GM18505 (cell line): ENCODE data around the gene CPPED1.
"Not testable (repeated sequence)": the region's sequence is repeated elsewhere in the genome, so short reads cannot be mapped to it uniquely, and the experiment has no call there.

ENCODE experiments used
- ATAC-seq: cut with Tn5 transposase; IDR thresholded peaks from one replicate; pipeline ENCODE4 v1.9.1; 2021; ENCODE audit not compliant: unreplicated experiment
- POLR2A ChIP-seq: IDR thresholded peaks from 4 replicates; pipeline ENCODE4 v1.6.1; 2011; ENCODE audit warnings: borderline replicate concordance; ENCODE audit not compliant: insufficient read depth, insufficient read length; ENCODE audit errors: extremely low read depth

The CPPED1 gene

DNA sequence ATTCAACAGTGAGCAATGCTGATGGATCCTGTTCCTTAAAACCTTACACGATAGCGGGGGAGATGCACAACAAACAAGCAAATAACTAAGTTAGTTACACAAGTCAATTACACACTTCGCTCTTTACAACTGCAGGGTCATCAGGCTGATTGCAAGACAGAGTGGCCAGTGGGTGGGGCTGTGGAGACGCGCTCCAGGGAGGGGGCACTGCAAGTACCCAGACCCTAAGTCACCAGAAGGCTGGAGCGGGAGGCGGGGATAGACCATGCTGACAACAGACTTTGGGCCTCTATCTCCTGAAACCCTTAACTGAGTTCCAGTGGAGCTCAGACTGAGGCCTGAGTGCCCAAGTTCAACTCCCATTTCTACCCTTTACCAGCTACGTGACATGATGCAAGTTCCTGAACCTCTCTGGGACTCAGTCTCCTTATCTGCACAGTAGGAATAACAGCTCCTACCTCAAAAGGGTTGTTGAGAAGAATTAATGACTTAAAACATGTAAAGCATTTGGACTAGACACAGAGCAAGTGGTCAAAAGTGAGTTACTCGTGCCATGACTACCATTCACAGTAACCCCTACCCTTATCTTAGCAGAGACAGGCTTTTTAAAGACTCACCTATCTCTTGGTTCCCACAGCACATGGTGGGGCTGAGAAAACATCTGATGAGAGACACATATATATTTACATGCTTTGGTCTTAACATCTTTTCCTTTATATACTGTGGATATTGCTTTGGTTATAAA lies 10.4 kb downstream of the CPPED1 start:
- TF ChIP-seq POLR2A: no peak
- no peak for ATAC-seq

DNA sequence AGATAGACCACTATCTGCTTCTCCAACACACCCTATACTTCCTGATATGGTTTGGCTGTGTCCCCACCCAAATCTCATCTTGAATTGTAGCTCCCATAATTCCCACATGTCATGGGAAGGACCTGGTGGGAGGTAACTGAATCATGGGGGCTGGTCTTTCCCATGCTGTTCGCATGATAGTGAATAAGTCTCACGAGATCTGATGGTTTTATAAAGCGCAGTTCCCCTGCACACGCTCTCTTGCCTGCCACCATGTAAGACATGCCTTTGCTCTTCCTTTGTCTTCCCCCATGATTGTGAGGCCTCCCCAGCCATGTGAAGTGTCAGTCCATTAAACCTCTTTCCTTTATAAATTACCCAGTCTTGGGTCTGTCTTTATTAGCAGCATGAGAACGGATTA lies 11.2 kb downstream of the CPPED1 start:
- ATAC-seq: not testable (repeated sequence)

DNA sequence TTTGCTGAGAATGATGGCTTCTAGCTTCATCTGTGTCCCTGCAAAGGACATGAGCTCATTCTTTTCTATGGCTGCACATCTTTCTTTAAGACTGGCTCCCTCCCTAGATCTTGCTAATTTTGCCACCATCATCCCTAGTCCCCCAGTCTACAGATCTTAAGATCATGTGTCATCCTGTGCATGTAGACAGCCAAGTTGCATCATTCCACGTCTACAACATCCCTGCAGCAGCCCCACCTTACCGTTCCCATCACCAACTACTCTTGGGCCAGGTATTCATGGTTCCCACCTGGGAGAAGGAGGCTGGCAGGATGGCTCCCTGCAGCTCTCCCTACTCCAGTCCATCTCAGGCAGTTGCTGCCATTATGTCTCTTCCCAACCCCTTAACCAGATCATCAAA lies 12.3 kb downstream of the CPPED1 start:
- no peak for TF ChIP-seq POLR2A
- no peak for ATAC-seq

DNA sequence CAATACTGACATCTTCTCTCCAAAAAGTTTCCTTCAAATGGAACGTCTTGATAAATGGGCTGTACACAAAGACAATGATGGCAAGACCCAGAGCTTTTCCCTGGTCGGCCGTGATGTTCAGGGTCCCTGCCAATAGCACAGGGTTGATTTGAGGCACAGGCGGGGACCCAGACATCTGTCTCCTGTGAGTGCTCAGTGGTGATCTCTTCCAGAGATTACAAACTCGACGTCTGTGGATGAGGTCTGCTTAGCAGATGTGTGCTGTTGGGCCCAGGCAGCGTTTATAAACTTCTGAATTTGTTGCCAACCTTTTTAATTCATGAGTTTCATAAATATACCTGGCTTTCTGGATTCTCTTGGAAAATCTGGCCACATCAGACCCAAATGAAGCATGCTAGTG lies 14.9 kb downstream of the CPPED1 start:
- no peak for ATAC-seq
- no peak for TF ChIP-seq POLR2A

DNA sequence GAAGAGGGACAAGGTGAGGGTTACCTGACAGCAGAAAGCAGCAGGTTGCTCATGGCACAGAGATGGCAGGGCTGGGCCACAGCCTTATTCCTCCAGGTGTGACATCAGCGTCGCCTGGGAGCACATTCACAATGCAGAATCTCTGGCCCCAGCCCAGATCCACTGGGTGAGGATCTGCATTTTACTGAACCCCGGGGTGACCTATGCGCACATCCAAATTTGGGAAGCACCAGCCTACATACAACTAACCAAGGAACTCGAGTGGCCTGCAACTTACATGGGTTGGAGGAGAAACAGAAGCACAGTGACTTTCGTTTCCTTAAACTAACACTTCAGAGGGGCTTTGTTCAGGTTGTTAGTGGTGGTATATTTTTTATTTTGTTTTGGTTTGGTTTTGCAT lies 17.6 kb downstream of the CPPED1 start:
- no peak for TF ChIP-seq POLR2A
- no peak for ATAC-seq

DNA sequence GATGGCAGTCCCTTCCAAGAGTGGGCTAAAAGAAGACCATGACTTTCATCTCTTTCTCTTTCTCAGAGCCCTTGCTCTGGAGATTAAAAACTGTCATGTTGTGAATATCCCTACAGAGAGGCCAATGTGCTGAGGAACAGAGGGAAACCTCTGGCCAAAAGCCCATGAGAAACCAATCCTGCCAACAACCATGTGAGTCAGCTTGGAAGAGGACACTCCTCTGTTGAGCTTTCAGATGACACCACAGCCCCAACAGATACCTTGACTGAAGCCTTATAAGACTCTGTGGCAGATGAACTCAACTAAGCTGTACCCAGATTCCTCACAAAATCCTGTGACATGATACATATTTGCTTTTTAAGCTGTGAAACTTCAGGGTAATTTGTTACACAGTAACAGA lies 19.6 kb downstream of the CPPED1 start:
- no peak for ATAC-seq
- no peak for TF ChIP-seq POLR2A

DNA sequence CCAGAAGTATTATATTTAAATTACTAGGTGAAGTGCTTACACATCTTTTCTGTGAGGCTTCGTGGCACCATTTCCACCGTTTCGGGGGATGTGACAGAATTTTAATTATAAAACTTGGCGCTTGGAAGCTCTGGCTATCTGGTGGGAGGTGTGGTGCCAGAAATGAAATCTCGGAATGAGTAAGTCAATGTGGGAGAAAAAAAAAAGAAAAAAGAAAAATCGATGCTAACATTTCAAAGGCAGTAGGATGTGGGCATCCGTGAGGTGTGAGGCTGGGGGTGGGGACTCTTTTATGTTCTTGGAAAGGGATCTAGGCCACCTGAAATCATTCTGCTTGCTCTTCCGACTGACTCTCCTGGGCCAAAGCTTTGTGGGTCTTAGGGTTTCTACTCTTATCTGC lies 21.9 kb downstream of the CPPED1 start:
- no peak for ATAC-seq

DNA sequence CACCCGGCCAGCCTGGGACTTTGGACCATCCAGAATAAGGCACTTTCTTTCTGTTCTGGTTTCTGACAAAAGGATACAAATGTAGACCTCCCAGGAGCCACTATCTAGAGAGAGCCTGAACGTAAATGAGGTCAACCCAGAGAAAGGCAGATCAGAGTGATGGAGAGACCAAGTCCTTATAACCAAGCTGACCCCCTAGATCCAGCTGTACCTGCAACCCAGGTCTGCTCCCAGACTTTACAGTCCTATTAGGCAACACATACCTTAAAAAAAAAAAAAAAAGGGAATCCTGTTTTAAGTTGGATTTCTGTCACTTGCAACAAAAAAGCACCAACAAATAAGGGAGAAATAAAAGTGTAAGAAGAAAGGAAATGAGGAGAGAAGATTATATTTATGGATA lies 23.2 kb downstream of the CPPED1 start:
- no peak for TF ChIP-seq POLR2A
- ATAC-seq: no peak

More for the DNA sequence above, 21.9 kb downstream of the CPPED1 start:
- no peak for TF ChIP-seq POLR2A

DNA sequence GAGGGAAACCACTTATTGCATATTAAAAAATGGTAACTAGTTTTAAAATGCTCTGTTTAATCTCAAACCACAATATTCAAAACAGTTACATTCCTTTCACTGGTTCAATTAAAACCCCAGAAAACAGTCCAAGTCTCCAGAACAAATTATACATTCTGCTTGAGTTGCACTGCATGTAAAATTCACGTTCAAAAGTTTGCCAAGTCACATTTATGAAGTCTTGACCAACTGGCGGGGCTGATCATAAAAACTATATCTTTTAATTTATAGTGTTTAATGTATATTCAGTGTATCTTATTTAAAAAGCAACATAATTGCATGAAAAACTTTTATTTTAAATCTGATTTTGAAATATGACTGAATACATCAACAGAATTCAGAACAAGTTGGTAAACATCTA lies 25.0 kb downstream of the CPPED1 start:
- no peak for ATAC-seq
- TF ChIP-seq POLR2A: no peak

DNA sequence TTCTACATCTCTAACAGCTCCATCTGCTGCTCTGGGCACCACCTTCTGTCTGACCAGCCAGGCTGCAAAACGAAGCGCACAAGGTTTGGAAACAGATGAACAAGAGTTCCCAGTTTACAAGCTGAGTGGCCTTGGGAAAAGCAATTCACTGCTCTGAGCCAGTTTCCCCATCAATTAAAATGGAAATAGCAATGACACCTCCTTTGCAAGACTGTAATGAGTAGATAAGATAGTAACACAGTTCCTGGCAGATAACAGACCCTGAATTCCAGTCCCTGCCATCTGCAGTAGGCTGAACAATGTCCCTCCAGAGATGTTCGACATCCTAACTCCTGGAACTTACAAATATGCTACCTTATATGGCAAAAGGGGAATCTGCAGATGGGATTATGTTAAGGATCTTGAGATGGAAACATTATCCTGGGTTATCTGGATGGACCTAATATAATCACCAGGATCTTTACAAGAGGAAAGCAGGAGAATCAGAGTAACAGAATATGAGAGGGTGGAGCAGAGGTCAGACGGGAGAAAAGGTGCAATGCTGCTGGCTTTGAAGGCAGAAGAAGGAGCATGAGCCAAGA lies 27.9 kb downstream of the CPPED1 start:
- no peak for TF ChIP-seq POLR2A
- ATAC-seq: no peak

DNA sequence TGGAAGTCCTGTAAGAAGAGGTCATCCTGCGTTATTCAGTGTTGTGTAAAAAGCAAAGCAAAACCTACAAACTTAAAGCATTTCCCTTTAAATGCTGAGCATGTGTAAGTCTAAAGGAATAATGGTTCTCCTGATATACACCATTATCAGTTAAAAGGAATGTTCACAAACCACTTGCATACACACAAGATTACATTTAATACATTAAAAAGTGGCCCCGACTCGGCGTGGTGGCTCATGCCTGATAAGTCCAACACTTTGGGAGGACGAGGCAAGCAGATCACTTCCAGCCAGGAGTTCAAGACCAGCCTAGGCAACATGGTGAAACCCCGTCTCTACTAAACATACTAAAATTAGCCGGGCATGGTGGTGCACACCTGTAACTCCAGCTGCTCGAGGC lies 30.5 kb downstream of the CPPED1 start:
- no peak for TF ChIP-seq POLR2A
- no peak for ATAC-seq

DNA sequence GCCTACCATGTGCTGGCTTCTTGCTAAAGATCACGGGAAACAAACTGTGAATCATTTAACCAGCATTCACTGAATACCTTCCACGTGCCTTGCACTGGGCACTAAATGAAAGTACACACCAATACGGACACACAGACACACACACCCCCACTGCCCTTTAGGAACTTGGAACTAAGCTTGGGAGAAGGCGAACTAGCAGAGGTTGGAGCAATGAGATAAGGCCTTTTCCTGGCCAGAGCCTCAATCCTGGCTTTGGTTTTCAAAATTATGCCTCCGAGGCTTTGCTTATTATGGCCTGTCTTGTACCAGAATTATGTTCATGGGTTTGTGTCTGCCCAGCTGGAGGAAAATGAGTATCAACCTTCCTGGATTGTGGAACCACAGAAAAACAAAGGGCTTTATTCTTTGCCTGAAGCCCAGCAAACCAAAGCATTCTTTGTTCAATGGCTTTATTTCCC lies 32.3 kb downstream of the CPPED1 start:
- no peak for TF ChIP-seq POLR2A
- no peak for ATAC-seq

DNA sequence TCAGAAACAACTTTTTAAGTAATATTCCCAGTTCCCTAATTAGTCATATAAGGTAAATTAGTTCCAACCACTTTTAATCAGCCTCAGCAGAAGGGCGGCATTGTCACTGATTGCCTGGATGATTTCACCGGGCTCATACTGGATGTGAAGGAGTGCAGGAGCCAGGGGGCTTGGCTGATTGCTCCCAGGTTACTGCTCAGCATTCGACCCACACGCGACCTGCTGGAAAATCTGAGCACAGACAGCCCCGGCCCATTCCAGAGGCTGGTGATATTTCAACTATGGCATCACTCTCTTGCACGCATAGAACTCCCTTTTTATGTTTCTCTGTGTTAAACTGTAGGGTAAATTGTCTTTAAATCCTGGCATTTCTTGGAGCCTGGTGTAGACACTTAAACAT lies 34.2 kb downstream of the CPPED1 start:
- no peak for TF ChIP-seq POLR2A
- no peak for ATAC-seq

DNA sequence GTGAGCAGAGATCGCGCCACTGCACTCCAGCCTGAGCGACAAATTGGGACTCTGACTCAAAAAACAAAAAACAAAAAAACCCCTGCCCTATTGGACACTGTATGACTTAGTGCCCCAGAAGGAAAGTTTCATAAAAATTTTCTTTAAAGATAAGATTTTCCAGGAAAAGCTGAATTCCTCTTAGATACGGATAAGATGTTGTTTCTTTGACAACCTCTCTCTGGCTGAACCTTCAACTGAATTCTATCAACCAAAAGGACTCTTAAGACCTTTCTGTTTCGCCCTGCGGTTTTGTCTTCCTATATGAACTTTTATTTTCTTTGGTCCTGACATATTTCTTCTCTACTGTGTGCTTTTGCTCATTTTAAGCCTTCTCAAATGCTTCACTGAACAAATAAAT lies 35.8 kb downstream of the CPPED1 start:
- ATAC-seq: no peak
- TF ChIP-seq POLR2A: no peak

DNA sequence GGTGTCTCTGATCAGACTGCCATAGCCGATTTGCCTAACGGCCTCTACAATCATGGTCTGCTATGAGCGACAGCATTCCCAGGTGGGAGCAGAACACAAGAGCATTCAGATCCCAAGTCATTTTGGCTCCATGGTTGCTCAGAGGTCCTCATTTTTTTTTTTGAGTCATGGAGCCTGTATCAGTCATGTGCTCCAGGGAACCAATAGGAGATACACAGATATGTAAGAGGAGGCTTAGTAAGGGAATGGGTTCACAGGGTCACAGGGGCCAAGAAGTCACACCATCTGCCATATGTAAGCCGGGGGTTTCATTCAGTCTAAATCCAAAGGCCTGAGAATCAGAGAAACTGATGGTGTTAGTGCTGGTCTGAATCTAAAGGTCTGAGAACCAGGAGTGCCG lies 36.8 kb downstream of the CPPED1 start:
- no peak for ATAC-seq
- TF ChIP-seq POLR2A: no peak

DNA sequence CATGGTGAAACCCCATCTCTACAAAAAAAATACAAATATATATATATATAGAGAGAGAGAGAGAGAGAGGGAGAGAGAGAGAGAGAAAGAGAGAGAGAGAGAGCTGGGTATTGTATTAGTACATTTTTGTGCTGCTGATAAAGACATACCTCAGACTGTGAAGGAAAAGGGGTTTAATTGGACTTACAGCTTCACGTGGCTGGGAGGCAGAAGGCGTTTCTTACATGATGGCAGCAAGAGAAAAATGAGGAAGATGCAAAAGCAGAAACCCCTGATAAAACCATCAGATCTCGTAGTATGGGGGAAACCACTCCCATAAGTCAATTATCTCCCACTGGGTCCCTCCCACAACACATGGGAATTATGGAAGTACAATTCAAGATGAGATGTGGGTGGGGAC lies 37.5 kb downstream of the CPPED1 start:
- ATAC-seq: not testable (repeated sequence)
